PC-9 (cell line): ENCODE measurements around the gene AKAP5. TPM values are rescaled to one million over a fixed set of nuclear protein-coding genes. Genes with fewer than 3 reads are reported as not detected.

ENCODE experiments used
- Bru-seq: library from RNA; stranded (reverse); fragments of 400-500 nt; gene quantifications from one replicate; lab custom pipeline; 2021; lab: Mats Ljungman, UMichigan
- BruChase-seq, 2 experiments: library from RNA; stranded (reverse); fragments of 400-500 nt; gene quantifications; one replicate each; lab custom pipeline; 2021; lab: Mats Ljungman, UMichigan
- BruUV-seq: library from RNA; stranded (reverse); fragments of 400-500 nt; replicated peaks from 2 replicates; lab custom pipeline; 2021; lab: Mats Ljungman, UMichigan
- CTCF ChIA-PET: fragments of 300-600 bp; sonication (Branson Sonifier 250); formaldehyde crosslinking; loops from one replicate; lab custom pipeline; 2022; ENCODE audit warnings: antibody characterized with exemption; lab: Charles Lee
- POLR2A ChIA-PET: fragments of 300-600 bp; sonication (Branson Sonifier 250); formaldehyde crosslinking; loops from one replicate; lab custom pipeline; 2022; ENCODE audit warnings: antibody characterized with exemption; ENCODE audit not compliant: unreplicated experiment; lab: Charles Lee
- DNase-seq, 2 experiments: peaks; one replicate each; pipeline versions ENCODE4 v3.0.0 to v3.0.0-alpha.2; 2015 to 2022; ENCODE audit warnings: mixed read lengths in 1 of 2
- H2AFZ ChIP-seq: fragments of 200-600 bp; sonication (generic); 2 replicates; pipeline ENCODE4 v1.8.1; 2017; ENCODE audit warnings: antibody characterized with exemption
- H3F3A ChIP-seq: fragments of 200-600 bp; sonication (generic); 2 replicates; pipeline ENCODE4 v1.8.1; 2017; ENCODE audit warnings: antibody characterized with exemption, mild to moderate bottlenecking, low read depth; ENCODE audit not compliant: insufficient read depth
- H3K27ac ChIP-seq: fragments of 200-600 bp; sonication (generic); 2 replicates; pipeline ENCODE4 v1.6.1; 2016; ENCODE audit warnings: mixed run types
- H3K27me3 ChIP-seq: fragments of 200-600 bp; sonication (generic); 2 replicates; pipeline ENCODE4 v1.6.1; 2016; ENCODE audit warnings: low read depth, mixed run types; ENCODE audit not compliant: insufficient read depth
- H3K36me3 ChIP-seq: fragments of 200-600 bp; sonication (generic); 2 replicates; pipeline ENCODE4 v1.6.1; 2016; ENCODE audit warnings: low read depth, mixed run types
- H3K4me1 ChIP-seq: fragments of 200-600 bp; sonication (generic); replicated peaks from 2 replicates; pipeline ENCODE4 v1.6.1; 2016; ENCODE audit warnings: mixed run types; ENCODE audit not compliant: insufficient read depth
- H3K4me2 ChIP-seq: fragments of 200-600 bp; sonication (generic); 2 replicates; pipeline ENCODE4 v1.6.1; 2017; ENCODE audit warnings: mixed run types
- H3K4me3 ChIP-seq: fragments of 200-600 bp; sonication (generic); 2 replicates; pipeline ENCODE4 v1.6.1; 2016; ENCODE audit warnings: mixed run types
- H3K79me2 ChIP-seq: fragments of 200-600 bp; sonication (generic); 2 replicates; pipeline ENCODE4 v1.6.1; 2017; ENCODE audit warnings: low read depth, mixed run types
- H3K9me2 ChIP-seq: fragments of 200-600 bp; sonication (generic); 2 replicates; pipeline ENCODE4 v1.8.1; 2017; ENCODE audit warnings: mild to moderate bottlenecking; ENCODE audit not compliant: insufficient read depth
- H3K9me3 ChIP-seq: fragments of 200-600 bp; sonication (generic); 2 replicates; pipeline ENCODE4 v1.8.1; 2016; ENCODE audit warnings: low read depth; ENCODE audit not compliant: insufficient read depth
- H4K20me1 ChIP-seq: fragments of 200-600 bp; sonication (generic); 2 replicates; pipeline ENCODE4 v1.8.1; 2017; ENCODE audit not compliant: insufficient read depth
- EZH2 ChIP-seq: fragments of 200-600 bp; sonication (generic); IDR thresholded peaks from 2 replicates; pipeline ENCODE4 v1.8.0; 2017; ENCODE audit warnings: antibody characterized with exemption, low read depth
- intact Hi-C: fragments of 100-400 bp; cut with micrococcal nuclease; formaldehyde crosslinking; loops from one replicate; pipeline ENCODE4 v1.10.0; 2022; ENCODE audit not compliant: unreplicated experiment
- long read RNA-seq: library from polyadenylated mRNA; stranded (forward); transcript quantifications from one replicate; pipeline ENCODE4 v2.0.0, GENCODE V29; 2022
- total RNA-seq: library from RNA; stranded (reverse); gene quantifications from 2 replicates; pipeline ENCODE4 v1.2.3, GENCODE V29; 2021
- TF ChIP-seq, protein P1 (sequence below): fragments of 200-600 bp; sonication (generic); conservative IDR thresholded peaks from 2 replicates; pipeline ENCODE4 v1.6.1; 2017; ENCODE audit warnings: mixed run types, antibody characterized with exemption, mild to moderate bottlenecking, moderate library complexity

Gene AKAP5, protein sequence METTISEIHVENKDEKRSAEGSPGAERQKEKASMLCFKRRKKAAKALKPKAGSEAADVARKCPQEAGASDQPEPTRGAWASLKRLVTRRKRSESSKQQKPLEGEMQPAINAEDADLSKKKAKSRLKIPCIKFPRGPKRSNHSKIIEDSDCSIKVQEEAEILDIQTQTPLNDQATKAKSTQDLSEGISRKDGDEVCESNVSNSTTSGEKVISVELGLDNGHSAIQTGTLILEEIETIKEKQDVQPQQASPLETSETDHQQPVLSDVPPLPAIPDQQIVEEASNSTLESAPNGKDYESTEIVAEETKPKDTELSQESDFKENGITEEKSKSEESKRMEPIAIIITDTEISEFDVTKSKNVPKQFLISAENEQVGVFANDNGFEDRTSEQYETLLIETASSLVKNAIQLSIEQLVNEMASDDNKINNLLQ
- total RNA-seq = 0.60 and 0.72 TPM in 2 replicates
- percentile 29 among the genes with signal in this experiment for Bru-seq, nascent RNA
- percentile 40 among the genes with signal in this experiment for BruChase-seq, experiment 1, labeled RNA remaining after a 2-hour chase
- percentile 50 among the genes with signal in this experiment for BruChase-seq, experiment 2, labeled RNA remaining after a 6-hour chase
- long read RNA-seq, full-length matches to known transcripts = 1 of 1 reads
- long read RNA-seq, partial matches to known transcripts = 0 of 1 reads
- long read RNA-seq, other reads (novel, unspliced or antisense) = 0 of 1 reads

DNA sequence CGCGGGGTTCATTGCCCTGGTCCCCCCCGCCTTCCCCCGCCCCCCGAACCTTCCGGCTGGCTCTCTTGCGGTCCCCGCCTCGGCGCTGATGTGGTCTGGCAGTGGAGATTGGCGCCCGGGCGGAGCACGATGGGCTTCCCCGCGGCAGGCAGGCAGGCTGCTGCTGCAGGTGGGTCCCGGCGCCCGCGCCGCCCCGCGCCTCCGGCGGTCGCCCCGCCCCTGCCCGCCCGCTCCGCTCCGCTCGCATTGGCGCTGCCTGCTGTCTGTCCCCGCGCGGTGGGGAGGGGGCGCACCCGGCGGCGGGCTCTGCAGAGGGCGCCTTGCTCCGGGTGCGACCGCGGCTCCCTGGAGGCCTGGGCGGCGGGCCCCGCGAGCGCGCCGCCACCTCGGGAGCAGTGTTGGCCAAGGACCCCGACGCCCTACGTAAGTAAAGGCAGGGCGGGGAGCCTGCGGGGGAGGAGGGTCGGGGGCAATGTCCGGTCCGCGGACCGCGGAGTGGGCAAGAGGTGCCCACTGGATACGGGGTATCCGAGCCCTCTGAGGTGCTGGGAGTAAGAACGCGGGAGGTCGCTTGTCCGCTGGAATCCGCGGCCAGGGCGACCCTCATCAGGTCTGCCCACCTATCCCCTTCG lies at the start of gene AKAP5:
Gene AKAP5 (plus strand): TSS at position 309 of the 632 bp plus-strand sequence. CDS start 2,896 bp downstream, outside the sequence.
- Histone ChIP-seq H3K27ac (no peak within 1 kb of the TSS), H2AFZ (peak within 1 kb of the TSS; percentile 83), H3K27me3 (no peaks in the 10 kb centered on the region), H3F3A (peaks cover 34% of the 10 kb centered on the region; the same call in 1 of the 2 replicates), H3K4me2 (peak within 1 kb of the TSS; percentile 94), H3K79me2 (no peaks in the 10 kb centered on the region), H3K9me3 (no peaks in the 10 kb centered on the region), H3K9me2 (no peaks in the 10 kb centered on the region), H4K20me1 (no peaks in the 10 kb centered on the region), H3K36me3 (no peaks in the 10 kb centered on the region), H3K4me1 (peaks cover 7% of the 10 kb centered on the region; the same call in 1 of the 2 replicates), H3K4me3 (peak within 1 kb of the TSS; percentile 65)
- TF ChIP-seq, protein P1, sequence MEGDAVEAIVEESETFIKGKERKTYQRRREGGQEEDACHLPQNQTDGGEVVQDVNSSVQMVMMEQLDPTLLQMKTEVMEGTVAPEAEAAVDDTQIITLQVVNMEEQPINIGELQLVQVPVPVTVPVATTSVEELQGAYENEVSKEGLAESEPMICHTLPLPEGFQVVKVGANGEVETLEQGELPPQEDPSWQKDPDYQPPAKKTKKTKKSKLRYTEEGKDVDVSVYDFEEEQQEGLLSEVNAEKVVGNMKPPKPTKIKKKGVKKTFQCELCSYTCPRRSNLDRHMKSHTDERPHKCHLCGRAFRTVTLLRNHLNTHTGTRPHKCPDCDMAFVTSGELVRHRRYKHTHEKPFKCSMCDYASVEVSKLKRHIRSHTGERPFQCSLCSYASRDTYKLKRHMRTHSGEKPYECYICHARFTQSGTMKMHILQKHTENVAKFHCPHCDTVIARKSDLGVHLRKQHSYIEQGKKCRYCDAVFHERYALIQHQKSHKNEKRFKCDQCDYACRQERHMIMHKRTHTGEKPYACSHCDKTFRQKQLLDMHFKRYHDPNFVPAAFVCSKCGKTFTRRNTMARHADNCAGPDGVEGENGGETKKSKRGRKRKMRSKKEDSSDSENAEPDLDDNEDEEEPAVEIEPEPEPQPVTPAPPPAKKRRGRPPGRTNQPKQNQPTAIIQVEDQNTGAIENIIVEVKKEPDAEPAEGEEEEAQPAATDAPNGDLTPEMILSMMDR = no peak
- TF ChIP-seq EZH2 = no peak
- intact Hi-C loops = no loop called here
- DNase-seq = peak; percentile 35 to 62
- BruUV-seq = no TSS peak
- ChIA-PET CTCF (no interaction called here), POLR2A (interaction anchor here (0.6 kb wide), 1 partner anchor 29 kb away, joined by 8 read pairs; no protein-coding TSS in a partner anchor)

DNA sequence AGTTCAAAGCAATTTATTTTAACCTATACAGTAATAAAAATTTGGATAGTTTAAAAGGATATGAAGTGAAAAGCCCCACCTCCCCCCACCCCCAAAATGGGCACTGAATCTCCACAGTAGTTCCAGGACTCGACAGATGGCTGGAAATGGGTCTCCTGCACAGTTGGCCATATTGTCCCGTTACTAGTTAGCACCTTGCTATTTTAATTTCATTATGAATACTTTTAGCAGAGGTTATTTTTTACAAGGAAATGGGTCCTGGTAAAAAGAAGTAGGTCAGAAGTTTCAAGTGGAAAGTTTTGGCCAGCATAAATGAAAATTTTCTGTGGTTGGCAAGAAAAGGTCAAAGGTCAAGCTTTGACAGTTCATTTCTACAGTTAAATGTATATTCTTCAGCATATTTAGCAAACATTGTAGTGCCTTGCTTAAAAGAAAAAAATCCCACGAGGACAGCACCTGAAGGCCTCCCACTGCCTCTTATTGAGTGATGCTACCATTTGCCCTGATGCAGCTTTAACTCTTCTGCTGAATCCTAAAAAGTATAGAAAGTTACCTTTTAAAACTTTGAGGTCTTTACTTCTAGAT lies 48.9 kb upstream of the AKAP5 start:
- no peak overlapping the region for H3K4me2 ChIP-seq
- TF ChIP-seq, protein P1 = no peak
- no peak for TF ChIP-seq EZH2
- no peaks in the 10 kb centered on the region for H3K9me3 ChIP-seq
- intact Hi-C loops = no loop called here
- no peaks in the 10 kb centered on the region for H3K79me2 ChIP-seq
- POLR2A ChIA-PET = no interaction called here
- no peak overlapping the region for H2AFZ ChIP-seq
- peaks cover 46% of the 10 kb centered on the region for H3K36me3 ChIP-seq
- no peaks in the 10 kb centered on the region for H4K20me1 ChIP-seq
- H3F3A ChIP-seq = peaks cover 21% of the 10 kb centered on the region; the same call in 1 of the 2 replicates
- H3K9me2 ChIP-seq = no peaks in the 10 kb centered on the region
- no TSS peak for BruUV-seq
- CTCF ChIA-PET = no interaction called here
- no peak overlapping the region for H3K27ac ChIP-seq
- H3K4me3 ChIP-seq = no peak overlapping the region
- no peaks in the 10 kb centered on the region for H3K27me3 ChIP-seq
- peaks cover 10% of the 10 kb centered on the region for H3K4me1 ChIP-seq
- DNase-seq = no peak
